Keratinocyte (primary cell): ENCODE results near the gene KSR1. TPM values are rescaled to one million over a fixed set of nuclear protein-coding genes. Genes with fewer than 3 reads are reported as not detected.

Source experiments
- DNase-seq: peaks from one replicate; pipeline ENCODE4 v3.0.0-alpha.2; 2011; ENCODE audit warnings: low read depth, missing footprints, low spot score
- FAIRE-seq: peaks from 2 replicates; lab custom pipeline; 2011; peaks lifted over from hg19 to GRCh38; lab: Jason Lieb, UNC
- H2AFZ ChIP-seq: 2 replicates; pipeline ENCODE4 v1.6.0; 2012; ENCODE audit warnings: low read length, control low read depth, inconsistent platforms; ENCODE audit not compliant: control insufficient read depth
- H3K27ac ChIP-seq: 2 replicates; pipeline ENCODE4 v1.5.1; 2011; ENCODE audit warnings: low read length; ENCODE audit not compliant: control insufficient read depth, insufficient read depth
- H3K27me3 ChIP-seq: 3 replicates; pipeline ENCODE4 v1.6.0; 2011; ENCODE audit warnings: low read length; ENCODE audit not compliant: control insufficient read depth, insufficient read depth; ENCODE audit errors: extremely low read depth
- H3K36me3 ChIP-seq, 2 experiments: 2 replicates in 1 of 2; 3 replicates in 1 of 2; pipeline ENCODE4 v1.5.1; 2011; ENCODE audit warnings: low read length in 2 of 2, mild to moderate bottlenecking in 1 of 2; ENCODE audit not compliant: control insufficient read depth in 2 of 2, insufficient read depth in 2 of 2; ENCODE audit errors: extremely low read depth in 1 of 2
- H3K4me1 ChIP-seq: 3 replicates; pipeline ENCODE4 v1.5.1; 2011; ENCODE audit warnings: low read length; ENCODE audit not compliant: control insufficient read depth, insufficient read depth; ENCODE audit errors: extremely low read depth
- H3K4me2 ChIP-seq: 3 replicates; pipeline ENCODE4 v1.6.0; 2011; ENCODE audit warnings: low read depth, low read length; ENCODE audit not compliant: control insufficient read depth, insufficient read depth; ENCODE audit errors: extremely low read depth
- H3K4me3 ChIP-seq, 3 experiments: fragments of 200-600 bp in 1 of 3; sonication (generic) in 1 of 3; 2 replicates in 2 of 3; 3 replicates in 1 of 3; pipeline ENCODE4 v1.5.1; 2011 to 2016; ENCODE audit warnings: low read length in 3 of 3, mild to moderate bottlenecking in 3 of 3, control low read depth in 2 of 3, inconsistent platforms in 1 of 3, low read depth in 1 of 3, mixed read lengths in 1 of 3, mixed run types in 1 of 3, moderate library complexity in 1 of 3; ENCODE audit not compliant: control insufficient read depth in 2 of 3, insufficient read depth in 2 of 3; ENCODE audit errors: extremely low read depth in 1 of 3
- H3K79me2 ChIP-seq: 2 replicates; pipeline ENCODE4 v1.6.0; 2012; ENCODE audit warnings: low read length; ENCODE audit not compliant: control insufficient read depth, insufficient read depth
- H3K9ac ChIP-seq: 3 replicates; pipeline ENCODE4 v1.6.0; 2011; ENCODE audit warnings: low read length; ENCODE audit not compliant: control insufficient read depth, insufficient read depth; ENCODE audit errors: extremely low read depth
- H3K9me1 ChIP-seq: 3 replicates; pipeline ENCODE4 v1.6.0; 2011; ENCODE audit warnings: low read length; ENCODE audit not compliant: control insufficient read depth, insufficient read depth; ENCODE audit errors: extremely low read depth
- H3K9me3 ChIP-seq: 2 replicates; pipeline ENCODE4 v1.5.1; 2012; ENCODE audit warnings: low read depth, low read length; ENCODE audit not compliant: control insufficient read depth
- H4K20me1 ChIP-seq: 3 replicates; pipeline ENCODE4 v1.6.0; 2011; ENCODE audit warnings: low read length; ENCODE audit not compliant: control insufficient read depth, insufficient read depth; ENCODE audit errors: extremely low read depth
- CTCF ChIP-seq, 3 experiments: IDR thresholded peaks in 1 of 3; conservative IDR thresholded peaks in 1 of 3; optimal IDR thresholded peaks in 1 of 3; 2 replicates in 2 of 3; 3 replicates in 1 of 3; pipeline versions ENCODE3 to v1.5.1; 2011; ENCODE audit warnings: low read length in 3 of 3, mild to moderate bottlenecking in 3 of 3, moderate library complexity in 2 of 3, control low read depth in 1 of 3, inconsistent platforms in 1 of 3; ENCODE audit not compliant: insufficient read depth in 2 of 3; ENCODE audit errors: extremely low read depth in 1 of 3
- EZH2 ChIP-seq: IDR thresholded peaks from one replicate; pipeline ENCODE4 v1.6.1; 2012; ENCODE audit warnings: inconsistent platforms, mild to moderate bottlenecking, low read length, moderate library complexity
- dilution Hi-C: fragments of 300-500 bp; cut with MboI; formaldehyde crosslinking; loops from one replicate; pipeline ENCODE4 v1.7.0; 2020; ENCODE audit warnings: low sequenced_read_pairs; ENCODE audit not compliant: extremely low pct_ligation_motif_present
- polyA plus RNA-seq, 5 experiments: library from polyadenylated mRNA; depleted of rRNA in 3 of 5; stranded (reverse) in 3 of 5; stranded (forward) in 1 of 5; unstranded in 1 of 5; fragments of >200 nt; gene quantifications; 1 replicate in 1 of 5; 2 replicates in 3 of 5; 3 replicates in 1 of 5; pipeline versions ENCODE4 v1.2.1 to v1.2.3, GENCODE V29; 2011 to 2012; ENCODE audit warnings: missing spikeins in 2 of 5, low read depth in 1 of 5, low replicate concordance in 1 of 5

Gene KSR1
- polyA plus RNA-seq, 1 donor (not counting 4 experiments of a cell fraction or from before 2014, with no cell fraction given): 1.3 TPM

DNA sequence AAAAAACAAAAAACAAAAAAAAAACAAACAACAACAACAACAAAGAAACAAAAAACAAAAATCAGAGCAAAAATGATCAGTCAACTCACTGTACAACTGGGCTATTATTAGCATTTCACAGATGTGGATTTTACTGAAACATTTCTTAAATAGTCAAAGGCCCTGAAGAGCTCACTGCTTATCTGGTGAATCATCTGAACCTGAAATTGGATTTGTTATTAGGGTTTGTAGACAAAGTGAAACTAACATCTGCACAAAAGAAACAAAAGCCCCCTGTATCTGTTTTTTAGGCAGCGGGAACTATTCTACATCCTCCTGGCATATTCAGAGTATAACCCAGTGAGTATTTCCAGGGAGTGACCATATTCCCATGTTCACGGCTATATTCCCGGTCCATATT lies 32.6 kb upstream of the KSR1 start:
- H3K4me1 ChIP-seq: no peaks in the 10 kb centered on the region
- H3K9me3 ChIP-seq: no peaks in the 10 kb centered on the region
- dilution Hi-C loops: no loop called here
- H4K20me1 ChIP-seq: no peaks in the 10 kb centered on the region
- H3K4me2 ChIP-seq: no peak overlapping the region
- no peak for TF ChIP-seq CTCF (optimal IDR thresholded peaks at IDR 0.05 in 1 of 3, IDR thresholded peaks at IDR 0.05 in 1 of 3, conservative IDR thresholded peaks at IDR 0.05 in 1 of 3; ENCODE audit: extremely low read depth in 1 of 3, insufficient read depth in 2 of 3, low read length in 3 of 3)
- TF ChIP-seq EZH2: no peak
- H3K79me2 ChIP-seq: no peaks in the 10 kb centered on the region
- no peaks in the 10 kb centered on the region for H3K27me3 ChIP-seq
- H2AFZ ChIP-seq: no peak overlapping the region
- H3K27ac ChIP-seq: no peak overlapping the region
- FAIRE-seq (no peak), DNase-seq (no peak)
- no peaks in the 10 kb centered on the region for H3K36me3 ChIP-seq
- no peak overlapping the region for H3K9ac ChIP-seq
- H3K4me3 ChIP-seq: no peak overlapping the region
- H3K9me1 ChIP-seq: no peaks in the 10 kb centered on the region

DNA sequence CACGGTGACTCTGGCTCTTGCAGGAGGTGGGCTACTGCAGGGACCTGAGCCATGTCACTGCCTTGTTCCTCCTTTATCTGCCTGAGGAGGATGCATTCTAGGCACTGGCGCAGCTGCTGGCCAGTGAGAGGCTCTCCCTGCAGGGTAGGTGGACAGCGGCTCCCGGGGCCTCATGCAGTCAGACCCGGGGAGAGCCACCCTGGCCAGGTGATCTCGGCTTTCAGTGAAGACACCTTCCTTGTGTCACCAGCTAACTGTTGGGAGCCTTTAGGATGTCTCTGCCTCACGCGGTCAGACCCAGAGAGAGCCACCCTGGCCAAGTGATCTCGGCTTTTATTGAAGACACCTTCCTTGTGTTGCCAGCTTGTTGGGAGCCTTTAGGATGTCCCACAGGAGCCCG lies 31.7 kb upstream of the KSR1 start:
- H3K9me1 ChIP-seq: no peaks in the 10 kb centered on the region
- no peaks in the 10 kb centered on the region for H3K4me1 ChIP-seq
- H3K4me3 ChIP-seq: no peak overlapping the region
- no peaks in the 10 kb centered on the region for H3K36me3 ChIP-seq
- no peak overlapping the region for H3K4me2 ChIP-seq
- dilution Hi-C loops: no loop called here
- H3K27ac ChIP-seq: no peak overlapping the region
- no peaks in the 10 kb centered on the region for H4K20me1 ChIP-seq
- H2AFZ ChIP-seq: no peak overlapping the region
- no peaks in the 10 kb centered on the region for H3K9me3 ChIP-seq
- no peaks in the 10 kb centered on the region for H3K27me3 ChIP-seq
- H3K79me2 ChIP-seq: no peaks in the 10 kb centered on the region
- no peak overlapping the region for H3K9ac ChIP-seq
- DNase-seq (no peak), FAIRE-seq (no peak)
- TF ChIP-seq EZH2 (no peak), CTCF (optimal IDR thresholded peaks at IDR 0.05 in 1 of 3, IDR thresholded peaks at IDR 0.05 in 1 of 3, conservative IDR thresholded peaks at IDR 0.05 in 1 of 3; ENCODE audit: extremely low read depth in 1 of 3, insufficient read depth in 2 of 3, low read length in 3 of 3) (no peak)
